Fibroblast of villous mesenchyme (primary cell): ENCODE data around the gene PCMTD2. TPM values are rescaled to one million over a fixed set of nuclear protein-coding genes. Genes with fewer than 3 reads are reported as not detected.

Experiments used
- DNase-seq: peaks from one replicate; pipeline ENCODE4 v3.0.0-alpha.2; 2010; ENCODE audit warnings: low read depth
- H3K4me3 ChIP-seq: 2 replicates; pipeline ENCODE4 v1.5.1; 2011; ENCODE audit warnings: low read depth, mild to moderate bottlenecking, low read length
- total RNA-seq: library from RNA; depleted of rRNA; stranded (reverse); fragments of >200 nt; gene quantifications from 2 replicates; pipeline ENCODE4 v1.2.3, GENCODE V29; 2012
- TF ChIP-seq, protein P1 (sequence below): IDR thresholded peaks from 2 replicates; pipeline ENCODE4 v1.5.1; 2012; ENCODE audit warnings: low read depth, mild to moderate bottlenecking, low read length; ENCODE audit not compliant: insufficient read depth

PCMTD2 gene
- total RNA-seq, result 40.3 and 54.0 TPM in 2 replicates

DNA sequence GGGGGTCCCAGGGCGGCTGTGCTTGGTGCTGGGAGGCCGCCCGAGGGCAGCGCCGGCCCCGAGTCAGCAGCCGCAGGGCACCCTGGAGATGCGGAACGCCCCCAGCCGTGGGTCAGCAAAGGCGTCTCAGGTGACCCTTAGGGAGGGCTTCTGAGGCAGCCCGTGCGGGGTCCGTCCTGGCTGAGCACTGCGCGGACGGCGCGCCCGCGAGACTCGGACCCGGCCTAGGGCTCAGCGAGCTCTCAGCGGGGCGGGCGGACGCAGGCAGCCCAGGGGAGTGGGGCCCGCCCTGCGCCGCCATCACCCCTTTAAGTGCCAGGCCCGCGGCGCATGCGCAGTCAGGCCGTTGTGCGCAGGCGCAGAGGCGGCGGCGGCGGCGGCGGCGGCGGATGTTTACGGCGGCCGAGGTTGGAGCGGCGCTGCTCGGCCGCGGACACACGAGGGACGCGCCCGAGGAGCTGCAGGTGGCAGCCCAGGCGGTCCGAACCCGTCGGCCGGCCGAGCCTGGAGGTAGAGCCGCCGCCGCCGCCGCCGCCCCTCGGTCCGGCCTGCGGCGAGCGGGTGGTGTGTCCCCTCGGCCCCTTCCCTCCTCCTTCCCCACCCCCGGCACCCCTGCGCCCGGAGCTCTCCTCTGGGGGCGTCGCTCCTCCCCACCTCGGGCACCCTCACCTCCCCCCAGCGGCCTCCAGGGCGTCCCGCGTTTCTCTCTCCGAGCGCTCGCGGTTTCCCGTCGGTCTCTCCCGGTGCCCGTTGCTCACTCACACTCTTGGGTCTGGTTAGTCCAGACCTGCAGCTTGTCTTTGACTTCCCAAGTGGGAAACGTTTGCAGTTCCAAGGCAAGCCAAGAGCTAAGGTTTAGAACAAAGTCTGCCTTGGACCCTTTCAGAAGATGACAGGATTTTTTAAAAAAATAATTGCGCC is at the start of gene PCMTD2:
PCMTD2 (plus strand) TSS at position 388 of the 921 bp plus-strand sequence. CDS start 4,218 bp downstream, outside the sequence.
- TF ChIP-seq, protein P1, sequence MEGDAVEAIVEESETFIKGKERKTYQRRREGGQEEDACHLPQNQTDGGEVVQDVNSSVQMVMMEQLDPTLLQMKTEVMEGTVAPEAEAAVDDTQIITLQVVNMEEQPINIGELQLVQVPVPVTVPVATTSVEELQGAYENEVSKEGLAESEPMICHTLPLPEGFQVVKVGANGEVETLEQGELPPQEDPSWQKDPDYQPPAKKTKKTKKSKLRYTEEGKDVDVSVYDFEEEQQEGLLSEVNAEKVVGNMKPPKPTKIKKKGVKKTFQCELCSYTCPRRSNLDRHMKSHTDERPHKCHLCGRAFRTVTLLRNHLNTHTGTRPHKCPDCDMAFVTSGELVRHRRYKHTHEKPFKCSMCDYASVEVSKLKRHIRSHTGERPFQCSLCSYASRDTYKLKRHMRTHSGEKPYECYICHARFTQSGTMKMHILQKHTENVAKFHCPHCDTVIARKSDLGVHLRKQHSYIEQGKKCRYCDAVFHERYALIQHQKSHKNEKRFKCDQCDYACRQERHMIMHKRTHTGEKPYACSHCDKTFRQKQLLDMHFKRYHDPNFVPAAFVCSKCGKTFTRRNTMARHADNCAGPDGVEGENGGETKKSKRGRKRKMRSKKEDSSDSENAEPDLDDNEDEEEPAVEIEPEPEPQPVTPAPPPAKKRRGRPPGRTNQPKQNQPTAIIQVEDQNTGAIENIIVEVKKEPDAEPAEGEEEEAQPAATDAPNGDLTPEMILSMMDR, result no peak
- DNase-seq, result peak; percentile 85

GRCh38 chr20:64206614-64207013 is 48.9 kb upstream of the PCMTD2 start:
- DNase-seq, result no peak
- no peak overlapping the region for H3K4me3 ChIP-seq
- TF ChIP-seq, protein P1, result no peak

More for the DNA sequence above, at the start of gene PCMTD2:
- peak within 1 kb of the TSS; percentile 77 for H3K4me3 ChIP-seq

GRCh38 chr20:64207641-64208590 is 47.6 kb upstream of the PCMTD2 start:
- no peak for DNase-seq
- TF ChIP-seq, protein P1, result no peak
- H3K4me3 ChIP-seq, result no peak overlapping the region

DNA sequence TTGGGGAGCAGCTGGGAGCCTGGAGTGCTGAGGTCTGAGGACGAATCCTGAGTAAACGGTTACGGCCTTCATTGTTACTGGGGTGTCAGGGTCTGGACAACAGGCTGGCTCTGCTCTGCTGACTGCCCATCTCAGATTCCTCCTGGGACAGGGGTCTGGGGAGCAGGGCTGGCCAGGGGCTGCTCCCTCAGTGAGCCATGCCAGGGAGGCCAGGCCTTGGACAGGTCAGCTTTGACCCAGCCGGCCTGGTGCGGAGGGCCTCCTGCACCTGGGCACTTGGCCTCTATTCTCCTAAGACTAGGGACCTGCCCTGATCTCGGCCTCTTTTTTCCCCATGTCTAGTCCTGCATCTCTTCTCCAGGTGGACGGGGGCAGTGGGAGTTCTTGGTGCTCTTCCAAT is 46.4 kb upstream of the PCMTD2 start:
- TF ChIP-seq, protein P1, result no peak
- no peak for DNase-seq
- no peak overlapping the region for H3K4me3 ChIP-seq

DNA sequence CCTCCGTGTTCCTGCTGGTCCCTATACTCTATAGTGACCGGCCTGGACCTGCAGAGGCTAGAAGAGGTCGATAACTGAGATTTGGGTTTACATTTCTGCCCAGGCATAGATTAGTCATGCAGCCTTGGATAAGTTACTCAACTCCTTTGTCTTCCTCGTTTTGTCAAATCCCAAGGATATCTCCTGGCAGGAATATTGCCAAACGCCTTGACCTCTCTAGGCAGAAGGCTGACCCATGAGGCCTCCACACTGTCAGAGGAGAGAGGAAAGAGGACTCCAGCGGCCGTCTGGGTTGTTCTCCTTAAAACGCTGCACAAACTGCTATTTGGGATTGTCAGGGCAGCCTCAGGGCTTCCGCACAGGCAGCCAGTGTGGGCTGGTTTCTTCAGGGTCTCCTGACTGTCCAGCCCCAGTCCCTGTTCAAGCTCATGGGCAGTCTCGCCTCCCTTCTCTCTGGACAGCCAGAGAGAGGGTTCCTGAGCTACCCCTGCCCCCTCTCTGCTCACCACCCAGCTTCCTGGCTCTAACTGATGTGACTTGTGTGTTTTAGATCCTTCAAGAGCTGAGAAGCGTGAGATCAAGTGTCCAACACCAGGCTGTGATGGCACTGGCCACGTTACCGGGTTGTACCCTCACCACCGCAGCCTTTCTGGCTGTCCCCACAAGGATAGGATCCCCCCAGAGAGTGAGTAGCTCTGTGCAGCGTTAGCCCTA is 44.7 kb upstream of the PCMTD2 start:
- TF ChIP-seq, protein P1, result no peak
- DNase-seq, result peak; percentile 31
- H3K4me3 ChIP-seq, result no peak overlapping the region
